ENCODE data around the gene COG5.
"Not testable (repeated sequence)": the region's sequence is repeated elsewhere in the genome, so short reads cannot be mapped to it uniquely, and the experiment has no call there.

Gene COG5

DNA sequence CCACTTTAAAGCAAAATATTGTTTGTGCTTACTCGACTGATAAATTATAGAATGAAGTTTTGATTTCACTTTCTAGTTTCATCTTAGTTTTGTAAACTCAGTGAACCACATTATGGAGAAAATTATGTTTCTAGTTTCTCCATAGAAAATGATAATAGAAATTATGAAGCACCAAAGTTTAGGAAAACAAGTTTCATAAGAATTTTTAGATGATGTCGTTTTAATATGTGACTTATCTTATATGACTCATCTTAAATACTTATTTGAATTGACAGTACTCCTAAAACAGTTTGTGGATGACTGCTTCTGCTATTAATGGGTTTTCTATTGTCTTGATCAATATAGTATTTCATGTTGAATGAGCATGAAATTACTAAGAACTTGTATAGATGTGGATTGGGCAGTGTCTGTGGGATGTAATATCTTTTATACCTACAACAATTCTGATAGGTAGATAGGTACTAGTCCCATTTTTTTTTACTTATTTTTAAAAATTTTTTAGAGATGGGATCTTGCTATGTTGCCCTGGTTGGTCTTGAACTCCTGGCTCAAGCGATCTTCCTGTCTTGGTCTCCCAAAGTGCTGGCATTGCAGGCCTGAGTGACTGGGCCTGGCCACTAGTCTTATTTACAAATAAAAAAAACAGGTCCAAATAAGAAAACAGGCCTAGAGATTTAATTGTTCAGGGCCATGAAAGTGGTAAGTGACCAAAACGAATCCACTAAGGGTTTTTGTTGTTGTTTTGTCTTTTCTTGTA, 391.3 kb downstream of the COG5 start:
- DNase-seq = peak; percentile 20

DNA sequence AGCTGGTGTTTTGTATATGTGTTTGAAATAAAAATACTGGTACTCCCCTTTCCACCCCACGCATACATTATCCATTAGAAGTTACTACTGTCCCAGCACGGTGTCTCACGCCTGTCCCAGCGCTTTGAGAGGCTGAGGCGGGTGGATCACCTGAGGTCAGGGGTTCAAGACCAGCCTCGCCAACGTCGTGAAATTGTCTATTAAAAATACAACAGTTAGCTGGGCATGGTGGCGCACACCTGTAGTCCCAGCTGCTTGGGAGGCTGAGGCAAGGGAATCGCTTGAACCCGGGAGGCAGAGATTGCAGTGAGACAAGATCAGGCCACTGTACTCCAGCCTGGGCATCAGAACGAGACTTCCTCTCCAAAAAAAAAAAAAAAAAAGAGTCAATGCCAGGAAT, 392.2 kb downstream of the COG5 start:
- DNase-seq = no peak

DNA sequence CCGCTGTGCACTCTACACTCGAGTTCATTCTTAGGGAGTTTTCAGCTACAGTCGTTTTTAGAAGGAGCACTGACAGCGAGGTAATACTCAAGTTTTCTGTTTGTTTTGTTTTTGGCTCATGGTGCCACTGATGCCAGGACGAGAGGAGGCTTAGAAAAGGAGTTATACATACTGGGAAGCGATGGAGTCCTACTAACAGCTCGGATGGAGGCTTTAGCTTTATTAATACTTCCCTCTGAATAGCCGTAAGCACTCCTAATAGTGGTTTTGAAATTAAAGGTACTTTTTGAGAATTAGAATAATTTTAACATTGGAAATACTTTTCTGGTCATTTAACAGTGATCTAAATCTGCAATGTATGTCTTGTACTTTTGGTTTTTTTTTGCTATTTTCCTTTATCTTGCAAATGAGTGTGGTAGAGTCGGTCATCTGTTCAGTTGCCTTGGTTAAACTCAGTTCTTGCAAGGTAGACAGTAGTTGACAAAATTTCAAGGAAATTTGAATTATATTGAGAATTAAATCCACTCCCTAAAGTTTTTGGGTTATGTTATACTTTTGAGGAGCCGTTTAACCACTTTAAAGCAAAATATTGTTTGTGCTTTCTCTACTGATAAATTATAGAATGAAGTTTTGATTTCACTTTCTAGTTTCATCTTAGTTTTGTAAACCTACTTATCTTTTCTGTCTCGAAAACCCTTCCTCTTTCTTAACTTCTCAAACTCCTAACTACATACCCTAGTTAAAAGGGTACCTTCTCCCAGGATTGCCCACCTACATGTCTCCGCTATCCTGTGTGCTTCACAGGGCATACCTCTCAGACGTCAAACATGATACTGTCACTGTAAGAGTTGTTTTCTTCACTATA, 393.4 kb downstream of the COG5 start:
- DNase-seq = no peak

DNA sequence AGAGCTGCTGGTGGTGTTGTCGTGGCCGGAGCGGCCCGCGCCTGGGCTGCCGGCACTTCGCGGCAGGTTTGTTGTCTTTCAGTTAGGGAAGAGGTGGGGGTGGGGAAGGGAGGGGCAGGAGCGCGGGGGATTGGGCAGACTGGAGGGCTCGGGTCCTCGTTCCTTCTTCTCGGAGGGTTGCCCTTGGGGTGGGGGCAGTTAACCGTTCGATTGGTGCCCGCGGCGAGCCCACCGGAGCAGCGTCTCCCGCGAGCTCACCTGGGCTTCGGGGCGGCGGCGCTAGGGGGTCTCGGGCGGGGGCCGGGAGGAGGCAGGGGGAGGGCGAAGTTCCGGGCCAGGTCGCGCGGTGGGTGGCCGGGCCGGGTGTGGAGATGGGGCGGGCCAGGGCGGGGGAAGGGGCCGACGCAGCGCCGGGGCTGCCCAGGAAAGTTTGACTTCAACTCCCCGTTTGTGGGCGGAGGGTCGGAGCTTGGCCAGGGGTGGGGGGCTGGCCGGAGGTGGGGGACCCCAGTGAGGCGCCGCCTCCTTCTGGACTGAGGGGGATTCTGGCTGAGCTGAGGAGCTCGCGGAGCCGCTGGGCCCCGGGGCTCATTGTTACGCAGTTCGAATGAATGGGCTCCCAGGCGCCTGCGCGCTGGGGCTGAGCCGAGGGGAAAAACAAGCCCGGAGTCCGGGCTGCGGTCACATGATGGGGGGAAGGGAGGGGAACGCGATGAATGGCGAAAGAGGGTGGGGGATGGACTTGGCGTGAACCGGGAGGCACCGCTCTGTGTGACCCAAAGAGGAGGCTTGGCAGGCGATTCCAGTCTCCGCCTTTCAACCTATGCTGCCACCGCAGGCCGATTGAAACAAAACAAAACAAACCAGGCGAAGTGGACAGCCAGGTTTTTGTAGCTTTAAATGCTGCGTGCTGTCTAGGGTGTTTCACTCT, 394.3 kb downstream of the COG5 start:
- peak; percentile 99 for DNase-seq

DNA sequence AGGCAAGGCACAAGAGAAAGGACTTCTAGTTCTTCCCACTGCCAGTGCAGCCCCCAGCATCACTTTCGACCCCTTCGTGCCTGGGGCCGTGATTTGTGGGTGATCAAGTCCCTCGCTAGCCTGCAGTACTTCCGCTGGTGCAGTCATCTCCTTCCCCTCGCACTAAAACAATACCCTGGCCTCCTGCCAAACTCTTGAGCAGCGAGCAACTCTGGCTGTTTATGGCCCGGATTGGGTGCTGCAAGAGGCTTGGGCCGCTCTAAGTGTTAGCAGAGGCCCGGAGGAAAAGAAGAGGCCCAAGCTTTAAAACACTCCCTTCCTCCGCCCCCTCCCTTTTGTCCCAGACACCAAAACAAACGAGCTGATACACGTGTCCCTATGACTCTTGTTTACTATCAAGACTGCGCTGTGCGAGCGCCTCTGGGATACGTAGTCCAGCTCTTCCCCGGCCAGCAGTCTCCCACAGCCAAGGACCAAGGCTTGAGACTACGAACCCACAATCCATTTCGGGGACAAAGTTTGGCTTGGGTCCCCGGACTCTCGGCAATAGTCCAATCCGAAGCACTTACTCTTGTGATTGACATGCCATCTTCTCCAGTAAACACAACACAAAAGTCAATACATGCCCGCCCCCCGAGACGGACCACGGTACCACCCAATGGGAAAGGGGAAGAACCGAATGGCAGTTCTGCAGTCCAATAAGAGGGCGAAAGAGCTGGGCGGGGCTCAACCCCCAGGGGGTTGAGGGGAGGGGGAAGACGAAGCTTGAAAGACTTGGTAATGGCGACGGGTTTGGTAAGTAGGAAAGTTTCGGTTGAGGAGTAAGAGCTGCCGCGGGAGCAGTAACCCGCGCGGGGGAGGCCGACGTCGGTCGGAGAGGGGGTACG, 395.2 kb downstream of the COG5 start, which contains the start of gene HBP1:
Gene HBP1, plus strand, starts transcription at position 771 of the 887 bp plus-strand sequence. CDS start 10,891 bp downstream, outside the sequence.
- peak; percentile 100 for DNase-seq

DNA sequence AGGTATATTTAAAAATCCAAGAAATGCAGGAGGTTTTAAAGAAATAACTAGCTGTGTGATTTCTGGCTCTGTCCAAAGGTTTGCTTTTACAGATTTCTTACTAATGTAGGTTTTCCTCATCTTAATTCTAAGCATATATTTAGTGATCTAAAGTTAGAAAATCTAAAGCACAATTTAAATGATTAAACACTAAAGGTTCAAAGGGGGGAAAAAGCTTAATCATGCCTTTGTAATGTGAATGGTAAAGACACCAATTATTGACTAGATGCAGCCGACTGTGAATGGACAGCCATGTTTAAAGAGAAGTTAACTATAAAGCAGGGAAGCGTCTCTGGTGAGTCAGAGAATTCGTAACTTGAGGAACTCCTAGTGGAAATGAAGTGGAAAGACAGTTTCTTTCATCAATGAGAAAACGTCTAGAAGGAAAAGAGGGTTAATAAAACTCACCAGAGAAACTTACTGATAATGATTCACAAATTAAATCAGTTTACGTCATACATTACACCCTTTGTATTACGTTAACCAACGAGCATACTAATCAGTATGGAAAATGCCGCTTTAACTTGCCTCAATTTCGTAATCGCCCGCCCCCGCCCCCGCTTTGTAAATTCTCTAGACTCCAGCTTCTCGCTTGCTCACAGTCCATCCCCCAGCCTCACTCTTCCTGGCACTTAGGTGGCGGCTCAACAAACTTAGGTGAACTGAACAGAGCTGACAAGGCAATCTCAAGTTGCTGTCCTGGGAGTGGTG, 396.1 kb downstream of the COG5 start:
- DNase-seq = peak; percentile 88

DNA sequence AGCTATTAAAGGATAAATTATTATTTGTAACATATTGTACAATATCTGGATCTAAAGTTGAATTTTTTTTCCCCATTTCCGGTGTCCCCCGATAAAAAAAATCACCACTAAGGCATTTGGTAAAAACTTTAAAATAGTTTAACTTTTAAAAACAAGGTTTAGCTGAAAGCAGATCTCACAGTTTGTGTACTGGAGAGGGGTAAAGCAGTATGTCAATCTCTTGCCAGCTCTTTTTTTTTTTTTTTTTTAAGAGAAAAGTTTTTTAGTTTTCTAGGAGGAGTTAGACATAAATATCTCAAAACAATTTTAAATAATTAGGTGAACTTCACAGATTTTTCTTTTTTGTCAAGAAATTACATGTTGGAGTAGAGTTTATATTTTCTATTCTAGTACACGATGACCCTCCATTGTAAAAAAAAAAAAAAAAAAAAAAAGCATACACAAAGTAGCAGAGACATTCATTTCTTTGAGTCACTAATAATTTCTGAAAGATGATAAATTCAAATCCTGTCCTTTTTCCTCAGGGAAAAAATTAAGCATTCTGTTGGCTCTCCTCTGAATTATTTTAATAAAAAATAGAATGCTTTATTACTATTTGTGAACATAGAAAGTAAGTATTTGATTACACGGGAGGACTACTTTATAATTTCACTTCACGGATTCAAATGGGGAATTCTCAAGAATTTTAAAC, 396.8 kb downstream of the COG5 start:
- DNase-seq = peak; percentile 34

DNA sequence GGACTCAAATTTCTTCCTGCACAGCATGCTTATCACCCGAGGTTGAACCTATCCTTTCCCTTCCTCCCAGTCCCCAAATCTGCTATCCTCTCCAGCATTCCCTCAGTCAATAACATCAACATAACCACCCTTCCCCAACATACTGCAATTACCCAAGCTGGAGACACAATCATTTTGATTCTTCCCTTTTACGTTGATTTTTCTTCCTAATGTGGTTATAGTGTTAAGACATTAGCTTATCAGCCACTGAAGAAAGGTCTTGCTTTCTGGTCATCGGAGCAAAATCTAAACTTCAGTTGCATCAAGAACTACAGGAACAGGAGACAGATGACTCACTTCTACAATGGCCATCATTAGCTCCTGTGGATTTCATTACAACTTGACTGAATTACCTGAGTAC, 398.4 kb downstream of the COG5 start:
- DNase-seq = no peak

DNA sequence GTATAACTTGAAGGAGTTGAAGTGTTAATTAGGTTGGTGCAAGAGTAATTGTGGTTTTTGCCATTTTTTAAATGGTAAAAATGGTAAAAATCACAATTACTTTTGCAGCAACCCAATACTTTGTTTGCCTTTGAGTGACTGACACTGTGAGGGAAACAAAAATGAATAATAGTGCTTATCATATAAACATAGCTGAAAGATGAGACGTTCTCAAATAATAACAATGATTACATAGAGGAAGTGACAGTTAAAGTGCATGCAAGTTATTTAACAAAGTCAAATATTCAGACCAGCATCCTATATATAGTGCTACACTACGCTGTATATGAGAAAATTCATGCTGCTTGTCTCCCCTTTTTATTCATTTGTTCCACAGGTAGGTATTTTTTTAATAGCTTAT, 399.6 kb downstream of the COG5 start:
- DNase-seq = peak; percentile 66

DNA sequence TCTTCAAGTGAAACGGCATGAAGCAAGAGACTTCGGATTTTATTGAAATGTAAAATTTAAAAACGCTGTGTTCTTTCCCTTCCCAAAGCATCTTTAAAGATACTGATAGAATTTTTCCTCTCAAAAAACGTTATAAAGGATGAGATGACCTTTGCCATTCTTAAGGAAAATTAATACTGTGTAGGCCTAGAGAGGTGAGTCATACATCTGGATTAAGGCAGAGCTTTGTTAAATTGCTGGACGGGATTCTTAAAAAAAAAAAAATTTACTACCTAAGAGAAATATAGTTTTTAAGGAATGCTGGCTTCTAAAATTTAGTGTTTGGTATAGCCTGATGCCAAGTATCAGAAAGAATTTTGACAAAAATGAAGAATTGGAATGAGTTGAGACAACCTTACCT, 401.2 kb downstream of the COG5 start:
- peak; percentile 24 for DNase-seq

DNA sequence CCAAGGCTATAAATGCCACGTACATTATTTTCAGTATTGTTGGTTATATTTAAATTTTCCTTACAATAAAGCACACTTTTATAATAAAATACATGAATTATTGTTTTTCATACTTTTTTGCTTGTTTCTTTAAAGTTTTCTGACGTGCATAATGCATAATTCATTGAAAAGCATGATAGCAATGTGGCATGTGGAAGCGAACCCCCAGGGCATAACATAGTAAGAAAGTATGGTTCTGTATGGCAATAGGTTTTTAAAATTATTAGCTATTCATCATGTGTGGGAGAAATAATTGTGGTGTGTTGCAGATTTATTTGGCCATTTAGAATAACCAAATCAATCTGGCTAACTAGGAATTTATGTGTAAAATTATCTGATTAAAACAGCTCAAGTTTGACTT, 402.3 kb downstream of the COG5 start:
- DNase-seq = no peak

DNA sequence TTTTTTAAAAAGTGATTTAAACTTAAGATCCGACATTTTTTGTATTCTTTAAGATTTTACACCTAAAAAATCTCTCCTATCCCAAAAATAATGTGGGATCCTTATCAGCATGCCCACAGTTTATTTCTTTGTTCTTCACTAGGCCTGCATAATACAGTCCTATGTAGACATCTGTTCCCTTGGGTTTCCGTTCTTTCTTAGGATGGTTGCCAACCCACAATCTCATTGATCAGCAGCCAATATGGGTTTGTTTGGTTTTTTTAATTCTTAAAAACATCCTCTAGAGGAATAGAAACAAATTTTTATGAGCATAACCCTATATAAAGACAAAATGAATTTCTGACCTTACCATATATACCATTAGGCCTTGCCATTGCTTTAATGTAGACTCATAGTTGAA, 403.3 kb downstream of the COG5 start:
- no peak for DNase-seq

DNA sequence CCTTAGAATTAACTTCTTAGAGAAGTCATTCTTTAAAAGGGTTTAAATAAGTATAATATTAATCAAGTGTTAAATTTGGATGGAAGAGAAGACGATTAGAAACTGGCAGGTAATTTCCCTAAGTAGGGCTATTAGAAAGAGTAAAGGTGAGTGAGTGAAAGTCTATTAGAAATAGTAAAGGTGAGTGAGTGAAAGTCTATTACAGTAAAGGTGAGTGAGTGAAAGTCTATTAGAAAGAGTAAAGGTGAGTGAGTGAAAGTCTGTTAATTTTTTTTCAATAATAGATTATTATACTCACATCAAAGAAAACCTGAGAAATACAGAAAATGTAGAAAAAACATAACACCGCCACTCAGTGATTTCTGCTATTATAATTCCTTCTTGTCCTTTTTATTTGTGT, 405.7 kb downstream of the COG5 start:
- DNase-seq = no peak

DNA sequence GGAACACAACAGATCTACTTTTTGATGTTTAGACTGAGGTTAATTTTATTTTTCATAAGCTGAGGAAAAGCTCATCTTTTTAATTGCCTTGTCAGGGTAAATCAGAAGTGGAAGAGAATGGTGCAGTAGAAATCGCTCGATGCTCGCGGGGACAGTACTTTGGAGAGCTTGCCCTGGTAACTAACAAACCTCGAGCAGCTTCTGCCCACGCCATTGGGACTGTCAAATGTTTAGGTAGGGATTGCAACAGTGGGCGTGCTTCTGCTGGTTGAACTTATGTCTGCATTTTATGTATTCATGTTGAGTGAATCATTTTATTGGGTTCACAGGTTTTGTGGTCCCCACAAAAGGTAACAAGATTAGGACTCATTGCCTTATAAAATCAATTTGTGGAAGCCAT, 406.6 kb downstream of the COG5 start:
- no peak for DNase-seq

DNA sequence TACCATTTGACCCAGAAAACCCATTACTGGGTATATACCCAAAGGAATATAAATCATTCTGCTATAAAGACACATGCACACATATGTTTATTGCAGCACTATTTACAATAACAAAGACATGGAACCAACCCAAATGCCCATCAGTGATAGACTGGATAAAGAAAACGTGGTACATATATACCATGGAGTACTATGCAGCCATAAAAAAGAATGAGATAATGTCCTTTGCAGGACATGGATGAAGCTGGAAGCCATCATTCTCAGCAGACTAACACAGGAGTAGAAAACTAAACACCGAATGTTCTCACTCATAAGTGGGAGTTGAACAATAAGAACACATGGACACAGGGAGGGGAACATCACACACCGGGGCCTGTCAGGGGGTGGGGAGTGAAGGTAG, 408.0 kb downstream of the COG5 start:
- DNase-seq = not testable (repeated sequence)

DNA sequence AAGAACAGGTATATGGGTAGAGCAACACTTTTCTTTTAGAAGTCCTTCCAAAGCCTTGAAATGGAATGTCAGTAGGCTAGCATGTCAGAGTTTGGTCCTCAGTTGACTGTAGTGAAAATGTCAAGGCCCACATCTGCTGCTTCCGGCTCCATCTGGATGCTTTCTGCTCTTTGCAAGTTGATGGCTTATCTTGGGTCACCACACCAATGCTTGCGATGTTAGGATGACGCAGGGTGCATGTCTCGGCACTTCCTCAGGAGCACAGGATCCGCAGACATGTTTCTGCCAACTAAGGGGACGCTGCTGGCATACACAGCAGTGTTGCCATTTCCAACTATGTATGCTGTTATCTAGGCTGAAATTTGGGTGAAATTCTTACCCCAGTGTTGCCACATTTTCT, 408.9 kb downstream of the COG5 start:
- no peak for DNase-seq

DNA sequence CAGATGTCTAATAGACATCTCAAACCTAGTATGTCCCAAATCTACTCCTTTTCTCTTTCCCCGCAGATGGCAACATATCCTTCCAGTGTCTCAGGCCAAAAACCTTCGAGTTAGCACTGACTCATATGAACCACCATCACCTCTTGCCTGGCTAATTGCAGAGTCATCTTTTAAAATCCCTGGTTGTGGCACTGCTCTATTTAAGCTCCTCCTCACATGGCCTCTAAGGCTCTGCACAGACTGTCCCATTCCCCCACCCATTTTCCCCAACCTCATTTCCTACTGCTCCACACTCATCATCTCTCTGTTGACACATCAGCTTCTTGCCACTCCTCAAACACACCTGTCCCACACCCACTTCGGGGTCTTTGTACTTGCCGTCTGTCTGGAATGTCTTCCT, 411.7 kb downstream of the COG5 start:
- DNase-seq = peak; percentile 16
